ENCODE data around the gene NEDD8.

DNA sequence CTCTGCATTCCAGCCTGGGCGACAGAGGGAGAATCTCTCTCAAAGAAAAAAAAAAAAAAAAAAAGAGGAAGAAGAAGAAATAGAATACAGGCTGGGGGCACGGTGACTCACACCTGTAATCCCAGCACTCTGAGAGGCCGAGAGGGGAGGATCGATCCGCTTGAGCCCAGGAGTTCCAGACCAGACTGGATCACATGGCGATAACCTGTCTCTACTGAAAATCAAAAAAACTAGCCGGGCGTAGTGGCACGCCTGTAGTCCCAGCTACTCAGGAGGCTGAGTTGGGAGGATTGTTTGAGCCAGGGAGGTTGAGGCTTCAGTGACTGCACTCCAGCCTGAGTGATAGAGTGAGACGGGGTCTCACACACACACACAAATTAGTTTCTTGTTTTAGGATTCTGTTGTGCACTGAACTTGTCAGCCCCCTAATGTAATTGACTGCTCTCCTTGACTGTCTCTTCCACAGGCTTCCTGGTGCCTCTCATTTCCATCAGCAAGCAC is 11.2 kb upstream of the NEDD8 start:
- TF ChIP-seq, protein P1, sequence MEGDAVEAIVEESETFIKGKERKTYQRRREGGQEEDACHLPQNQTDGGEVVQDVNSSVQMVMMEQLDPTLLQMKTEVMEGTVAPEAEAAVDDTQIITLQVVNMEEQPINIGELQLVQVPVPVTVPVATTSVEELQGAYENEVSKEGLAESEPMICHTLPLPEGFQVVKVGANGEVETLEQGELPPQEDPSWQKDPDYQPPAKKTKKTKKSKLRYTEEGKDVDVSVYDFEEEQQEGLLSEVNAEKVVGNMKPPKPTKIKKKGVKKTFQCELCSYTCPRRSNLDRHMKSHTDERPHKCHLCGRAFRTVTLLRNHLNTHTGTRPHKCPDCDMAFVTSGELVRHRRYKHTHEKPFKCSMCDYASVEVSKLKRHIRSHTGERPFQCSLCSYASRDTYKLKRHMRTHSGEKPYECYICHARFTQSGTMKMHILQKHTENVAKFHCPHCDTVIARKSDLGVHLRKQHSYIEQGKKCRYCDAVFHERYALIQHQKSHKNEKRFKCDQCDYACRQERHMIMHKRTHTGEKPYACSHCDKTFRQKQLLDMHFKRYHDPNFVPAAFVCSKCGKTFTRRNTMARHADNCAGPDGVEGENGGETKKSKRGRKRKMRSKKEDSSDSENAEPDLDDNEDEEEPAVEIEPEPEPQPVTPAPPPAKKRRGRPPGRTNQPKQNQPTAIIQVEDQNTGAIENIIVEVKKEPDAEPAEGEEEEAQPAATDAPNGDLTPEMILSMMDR (IDR thresholded peaks at IDR 0.05; ENCODE audit: borderline replicate concordance, extremely low read depth, low read length, poor library complexity, severe bottlenecking): no peak
- no peak for TF ChIP-seq EZH2 (IDR thresholded peaks at IDR 0.05; ENCODE audit: borderline replicate concordance, low read depth, low read length, severe bottlenecking)
